Naive B cell (primary cell): ENCODE measurements around the gene DNAJC7. TPM values are rescaled to one million over a fixed set of nuclear protein-coding genes. Genes with fewer than 3 reads are reported as not detected.
"Not testable (repeated sequence)": the region's sequence is repeated elsewhere in the genome, so short reads cannot be mapped to it uniquely, and the experiment has no call there.

Experiments
- ATAC-seq, 2 donors: fragments of 150-1000 bp; cut with Tn5 transposase; 2 replicates each; pipeline ENCODE4 v1.10.0; 2021; ENCODE audit warnings: low read depth in 2 of 2, mild to moderate bottlenecking in 2 of 2, moderate library complexity in 2 of 2
- DNase-seq: peaks from one replicate; pipeline ENCODE4 v3.0.0; 2022
- H3K27ac Mint-ChIP-seq, 6 donors: one replicate each; pipeline ENCODE4 v1.8.0; 2020 to 2022; ENCODE audit warnings: mild to moderate bottlenecking in 6 of 6, mixed read lengths in 6 of 6, moderate library complexity in 5 of 6, inconsistent platforms in 2 of 6
- H3K27me3 Mint-ChIP-seq, 3 donors: one replicate each; pipeline ENCODE4 v1.8.0; 2021 to 2022; ENCODE audit warnings: mixed read lengths in 3 of 3, mild to moderate bottlenecking in 1 of 3
- H3K36me3 Mint-ChIP-seq, 2 donors: one replicate each; pipeline ENCODE4 v1.8.0; 2020 to 2022; ENCODE audit warnings: mixed read lengths in 2 of 2, inconsistent platforms in 1 of 2, mild to moderate bottlenecking in 1 of 2
- H3K4me1 Mint-ChIP-seq, 3 donors: one replicate each; pipeline ENCODE4 v1.8.0; 2020 to 2022; ENCODE audit warnings: mixed read lengths in 3 of 3, inconsistent platforms in 1 of 3, mild to moderate bottlenecking in 1 of 3, moderate library complexity in 1 of 3
- H3K4me3 Mint-ChIP-seq, 8 donors: one replicate each; pipeline ENCODE4 v1.8.0; 2020 to 2022; ENCODE audit warnings: mild to moderate bottlenecking in 8 of 8, mixed read lengths in 8 of 8, moderate library complexity in 8 of 8, inconsistent platforms in 2 of 8
- H3K9me3 Mint-ChIP-seq, 7 donors: one replicate each; pipeline ENCODE4 v1.8.0; 2020 to 2022; ENCODE audit warnings: mixed read lengths in 7 of 7, mild to moderate bottlenecking in 5 of 7, inconsistent platforms in 2 of 7, moderate library complexity in 1 of 7
- polyA plus RNA-seq, 6 donors: library from polyadenylated mRNA; unstranded; fragments of 300-500 nt; fragmentation: Illumina TruSeq; gene quantifications; one replicate each; pipeline ENCODE4 v1.2.3, GENCODE V29; 2021; ENCODE audit warnings: low read depth in 6 of 6

Gene DNAJC7
- polyA plus RNA-seq, 6 donors from 2014 or later, result 33.4 to 98.0 (median 77.4) TPM

DNA sequence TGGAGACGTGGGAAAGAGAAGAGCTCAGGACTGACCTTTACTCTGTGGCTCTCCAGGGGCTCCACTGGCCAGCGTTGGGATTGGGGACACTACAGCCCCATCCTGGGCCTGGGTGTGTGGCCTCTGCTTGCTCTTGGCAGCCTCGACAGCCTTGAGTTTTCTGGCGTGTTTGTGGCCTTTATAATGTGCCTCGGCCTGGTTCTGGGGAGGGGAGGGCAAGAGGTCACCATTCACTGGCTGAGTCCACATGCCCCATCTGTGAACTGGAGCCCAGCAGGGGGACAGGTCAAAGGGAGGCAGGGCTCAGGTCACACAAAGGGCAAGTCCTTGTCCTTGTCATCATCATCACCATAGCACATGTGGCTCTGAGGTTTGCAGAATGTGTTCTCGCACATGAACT, 14.3 kb upstream of the DNAJC7 start:
- Mint-ChIP-seq H3K27ac (no peak overlapping the region), H3K4me1 (peaks cover 0 to 6% (median 0%) of the 10 kb centered on the region in 3 donors), H3K27me3 (no peaks in the 10 kb centered on the region), H3K4me3 (no peak overlapping the region), H3K9me3 (no peaks in the 10 kb centered on the region), H3K36me3 (no peaks in the 10 kb centered on the region)
- ATAC-seq (no peak), DNase-seq (no peak)

- Mint-ChIP-seq H3K36me3 (peaks cover 0 to 8% of the 10 kb centered on the region in 2 donors), H3K4me3 (no peak overlapping the region), H3K27ac (peak overlapping the region in 2 of 6 donors; percentile 72 to 86), H3K27me3 (no peaks in the 10 kb centered on the region), H3K4me1 (peaks cover 13 to 16% (median 15%) of the 10 kb centered on the region in 3 donors), H3K9me3 (no peaks in the 10 kb centered on the region)
- DNase-seq (no peak), ATAC-seq (no peak)
These were observed 11.5 kb upstream of the DNAJC7 start for GRCh38 chr17:42028791-42029127.

- Mint-ChIP-seq H3K27ac (peak overlapping the region in 1 of 6 donors; percentile 72), H3K9me3 (no peaks in the 10 kb centered on the region)
These were observed 10.9 kb upstream of the DNAJC7 start for GRCh38 chr17:42027961-42028790.

GRCh38 chr17:42027590-42027889, 10.3 kb upstream of the DNAJC7 start:
- no peak overlapping the region for H3K4me3 Mint-ChIP-seq
- no peaks in the 10 kb centered on the region for H3K9me3 Mint-ChIP-seq
- no peaks in the 10 kb centered on the region for H3K27me3 Mint-ChIP-seq
- peaks cover 13 to 18% (median 16%) of the 10 kb centered on the region in 3 donors for H3K4me1 Mint-ChIP-seq
- ATAC-seq (no peak), DNase-seq (no peak)
- peaks cover 0 to 8% of the 10 kb centered on the region in 2 donors for H3K36me3 Mint-ChIP-seq
- H3K27ac Mint-ChIP-seq, result no peak overlapping the region

More at GRCh38 chr17:42027961-42028790, 10.9 kb upstream of the DNAJC7 start:
- no peak for DNase-seq
- no peaks in the 10 kb centered on the region for H3K27me3 Mint-ChIP-seq
- peaks cover 0 to 8% of the 10 kb centered on the region in 2 donors for H3K36me3 Mint-ChIP-seq
- ATAC-seq, result no peak
- peaks cover 13 to 18% (median 16%) of the 10 kb centered on the region in 3 donors for H3K4me1 Mint-ChIP-seq
- no peak overlapping the region for H3K4me3 Mint-ChIP-seq

DNA sequence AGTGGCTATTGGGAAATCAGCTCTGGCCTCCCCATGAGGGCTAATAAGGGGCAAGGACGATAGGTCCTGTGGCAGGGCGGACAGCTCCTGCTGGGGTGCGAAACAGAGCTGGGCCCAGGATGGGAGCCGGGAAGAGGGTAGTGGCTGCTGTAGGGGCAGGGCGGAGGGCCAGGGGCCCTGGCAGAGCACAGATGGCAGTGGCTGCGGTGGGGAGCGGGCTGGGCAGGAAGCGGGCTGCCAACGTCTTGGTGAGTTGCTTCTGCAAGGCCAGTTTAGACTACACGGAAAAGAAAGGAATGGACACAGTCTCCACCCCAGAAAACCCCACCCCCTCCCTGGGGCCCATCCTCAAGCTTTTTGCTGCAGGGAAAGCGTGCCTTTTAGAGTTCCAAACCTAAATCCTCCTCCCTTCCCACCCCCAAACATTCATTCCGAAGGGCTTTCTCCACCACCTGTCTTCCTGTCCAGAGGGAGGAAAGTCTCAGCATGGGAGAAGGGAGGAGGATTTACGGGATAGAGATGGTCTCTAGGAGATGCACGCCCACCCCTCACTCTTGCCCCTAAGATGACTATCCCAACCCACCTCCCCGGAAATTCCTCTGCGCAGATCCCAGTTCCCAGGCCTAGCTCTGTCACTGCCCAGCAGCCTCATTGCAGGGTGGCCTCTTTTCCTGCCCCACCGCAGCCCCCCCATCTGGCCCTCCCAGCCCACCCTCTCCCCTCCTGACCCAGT, 9.8 kb upstream of the DNAJC7 start:
- Mint-ChIP-seq H3K9me3 (no peaks in the 10 kb centered on the region), H3K4me3 (no peak overlapping the region), H3K27me3 (no peaks in the 10 kb centered on the region), H3K36me3 (peaks cover 0 to 8% of the 10 kb centered on the region in 2 donors), H3K27ac (no peak overlapping the region), H3K4me1 (peaks cover 17 to 22% (median 19%) of the 10 kb centered on the region in 3 donors)
- DNase-seq, result no peak
- no peak for ATAC-seq

- H3K4me3 Mint-ChIP-seq, result no peak overlapping the region
- DNase-seq, result no peak
- no peaks in the 10 kb centered on the region for H3K27me3 Mint-ChIP-seq
- peak overlapping the region in 2 of 6 donors; percentile 57 to 82 for H3K27ac Mint-ChIP-seq
- H3K36me3 Mint-ChIP-seq, result peaks cover 0 to 8% of the 10 kb centered on the region in 2 donors
- peaks cover 24 to 30% (median 24%) of the 10 kb centered on the region in 3 donors for H3K4me1 Mint-ChIP-seq
- no peaks in the 10 kb centered on the region for H3K9me3 Mint-ChIP-seq
- ATAC-seq, result no peak
These were observed 8.7 kb upstream of the DNAJC7 start for GRCh38 chr17:42025936-42026335.

GRCh38 chr17:42025191-42025579, 7.9 kb upstream of the DNAJC7 start:
- Mint-ChIP-seq H3K9me3 (no peaks in the 10 kb centered on the region), H3K27ac (peak overlapping the region in 3 of 6 donors; percentile 29 to 88 (median 82)), H3K27me3 (no peaks in the 10 kb centered on the region), H3K4me3 (peak overlapping the region in 2 of 8 donors; percentile 60 to 83), H3K36me3 (peaks cover 0 to 8% of the 10 kb centered on the region in 2 donors), H3K4me1 (peaks cover 28 to 37% (median 31%) of the 10 kb centered on the region in 3 donors)
- ATAC-seq (peak; percentile 13 to 17), DNase-seq (no peak)

DNA sequence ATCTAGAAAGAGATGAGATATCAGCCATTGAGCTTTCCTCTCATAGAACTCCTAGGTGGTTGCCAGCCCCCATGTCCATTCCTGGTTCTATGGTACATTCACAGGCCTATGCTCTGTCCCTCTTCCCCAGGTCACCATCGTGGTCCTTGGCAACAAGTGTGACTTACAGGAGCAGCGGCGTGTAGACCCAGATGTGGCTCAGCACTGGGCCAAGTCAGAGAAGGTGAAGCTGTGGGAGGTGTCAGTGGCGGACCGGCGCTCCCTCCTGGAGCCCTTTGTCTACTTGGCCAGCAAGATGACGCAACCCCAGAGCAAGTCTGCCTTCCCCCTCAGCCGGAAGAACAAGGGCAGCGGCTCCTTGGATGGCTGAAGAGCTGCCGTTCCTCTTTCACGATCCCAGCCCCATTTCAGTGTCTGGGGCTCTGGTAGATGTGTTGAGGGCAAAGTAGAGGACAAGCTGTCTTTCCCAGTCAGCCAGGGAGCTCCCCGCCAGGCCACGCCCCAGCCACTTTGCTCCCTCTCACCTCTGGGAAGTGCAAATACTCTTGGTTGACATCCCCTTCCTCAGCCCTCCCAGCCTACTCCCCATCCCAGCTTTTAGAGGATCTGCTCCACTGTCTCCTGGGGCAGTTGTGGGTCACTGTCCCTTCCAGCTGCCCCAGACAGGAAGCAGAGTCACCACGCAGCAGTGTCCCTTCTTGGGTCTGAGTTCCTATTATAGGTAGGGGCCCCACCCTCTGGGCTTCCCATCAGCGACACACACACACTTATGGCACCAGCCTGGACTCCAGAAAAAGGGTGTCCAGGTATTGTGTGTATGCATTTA, 6.5 kb upstream of the DNAJC7 start:
- H3K27me3 Mint-ChIP-seq, result no peaks in the 10 kb centered on the region
- peaks cover 36 to 49% (median 43%) of the 10 kb centered on the region in 3 donors for H3K4me1 Mint-ChIP-seq
- H3K36me3 Mint-ChIP-seq, result peaks cover 0 to 8% of the 10 kb centered on the region in 2 donors
- H3K9me3 Mint-ChIP-seq, result peaks cover 0 to 1% (median 0%) of the 10 kb centered on the region in 7 donors
- no peak for ATAC-seq
- DNase-seq, result no peak
- H3K4me3 Mint-ChIP-seq, result peak overlapping the region in 2 of 8 donors; percentile 30 to 65
- H3K27ac Mint-ChIP-seq, result peak overlapping the region in 2 of 6 donors; percentile 50 to 82

GRCh38 chr17:42020845-42021244, 3.6 kb upstream of the DNAJC7 start:
- peak overlapping the region; percentile 51 to 91 (median 84) for H3K27ac Mint-ChIP-seq

DNA sequence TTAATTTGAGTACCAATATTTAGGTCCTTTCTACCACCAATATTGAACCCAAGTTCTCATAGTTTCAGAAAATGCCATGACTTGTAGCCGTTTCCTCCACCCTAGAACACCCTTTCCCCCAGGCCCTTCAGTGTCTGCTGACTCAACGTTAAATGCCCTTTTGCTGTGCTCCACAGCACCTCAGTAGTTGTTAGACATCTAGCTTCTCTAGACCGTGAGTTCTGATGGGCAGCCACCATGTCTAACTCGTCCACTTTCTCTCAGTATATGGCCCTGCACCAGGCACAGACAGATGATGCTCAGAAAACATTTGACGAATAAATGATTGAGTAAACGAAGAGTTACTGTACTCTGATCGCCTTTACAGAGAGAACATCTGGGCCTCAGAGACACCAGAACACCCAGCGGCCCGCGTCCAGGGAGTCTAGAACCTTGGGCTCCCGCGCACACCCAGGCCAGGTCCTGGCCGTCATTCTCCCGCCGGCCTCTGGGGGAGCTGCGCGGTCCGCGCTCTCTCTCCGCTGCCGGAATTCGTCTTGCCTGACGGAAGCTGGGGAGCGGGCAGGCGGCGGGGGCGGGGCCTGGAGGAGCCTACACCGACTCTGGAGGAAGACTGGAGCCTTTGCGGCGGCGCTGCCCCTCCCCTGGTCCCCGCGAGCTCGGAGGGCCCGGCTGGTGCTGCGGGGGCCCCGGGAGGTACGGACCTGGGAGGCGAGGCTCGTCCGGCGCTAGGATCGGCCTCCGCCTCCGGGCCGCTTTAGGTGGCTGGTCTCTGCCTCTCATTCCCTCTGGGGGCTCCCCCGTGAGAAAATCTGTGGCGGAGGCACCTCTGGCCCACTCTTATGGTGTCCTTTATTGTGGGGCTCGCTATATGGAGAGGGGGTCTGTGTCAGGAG, 2.5 kb upstream of the DNAJC7 start, which contains the start of gene NKIRAS2:
NKIRAS2 (plus strand) TSS at position 582 of the 896 bp plus-strand sequence. CDS start 1,488 bp downstream, outside the sequence.
- peaks cover 0 to 1% (median 0%) of the 10 kb centered on the region in 7 donors for H3K9me3 Mint-ChIP-seq
- H3K27me3 Mint-ChIP-seq, result no peaks in the 10 kb centered on the region
- H3K36me3 Mint-ChIP-seq, result peaks cover 0 to 15% of the 10 kb centered on the region in 2 donors
- H3K4me3 Mint-ChIP-seq, result peak within 1 kb of the TSS; percentile 91 to 100 (median 98)
- H3K4me1 Mint-ChIP-seq, result peaks cover 47 to 80% (median 70%) of the 10 kb centered on the region in 3 donors
- peak; percentile 91 for DNase-seq
- peak; percentile 66 for ATAC-seq
- peak within 1 kb of the TSS; percentile 63 to 94 (median 88) for H3K27ac Mint-ChIP-seq

More at GRCh38 chr17:42020845-42021244, 3.6 kb upstream of the DNAJC7 start:
- Mint-ChIP-seq H3K36me3 (peaks cover 0 to 20% of the 10 kb centered on the region in 2 donors), H3K4me3 (peak overlapping the region; percentile 85 to 100 (median 94)), H3K4me1 (peaks cover 47 to 74% (median 64%) of the 10 kb centered on the region in 3 donors)
- ATAC-seq, H3K9me3 Mint-ChIP-seq, DNase-seq, H3K27me3 Mint-ChIP-seq: not testable (repeated sequence)

- Mint-ChIP-seq H3K27ac (peak overlapping the region in 2 of 6 donors; percentile 72 to 74), H3K36me3 (peaks cover 0 to 12% of the 10 kb centered on the region in 2 donors), H3K9me3 (peaks cover 0 to 1% (median 0%) of the 10 kb centered on the region in 7 donors), H3K27me3 (no peaks in the 10 kb centered on the region), H3K4me1 (peaks cover 45 to 77% (median 62%) of the 10 kb centered on the region in 3 donors), H3K4me3 (peak overlapping the region; percentile 15 to 100 (median 98))
- ATAC-seq, result no peak
- DNase-seq, result no peak
These were observed 1.7 kb upstream of the DNAJC7 start for GRCh38 chr17:42018988-42019387.

DNA sequence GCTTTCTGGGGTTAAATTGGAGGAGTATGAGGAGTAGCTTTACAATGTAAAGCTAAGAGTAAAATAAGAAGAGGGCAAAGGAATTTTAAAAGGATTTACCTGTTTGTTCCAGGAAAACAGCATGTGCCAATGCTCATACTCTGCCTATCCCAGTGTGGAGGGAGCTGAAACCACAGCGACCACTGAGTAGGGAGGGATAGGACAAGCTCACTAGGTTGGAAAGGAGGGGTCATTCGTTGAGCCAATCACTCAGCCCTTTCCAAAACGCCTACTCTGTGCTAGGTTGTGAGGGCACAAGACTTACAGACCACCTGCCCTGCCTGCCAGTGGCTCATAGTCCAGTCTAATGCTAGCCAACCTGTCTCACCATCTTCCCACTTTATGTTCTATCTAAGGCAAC, 1.1 kb upstream of the DNAJC7 start:
- Mint-ChIP-seq H3K36me3 (peaks cover 0 to 12% of the 10 kb centered on the region in 2 donors), H3K4me1 (peaks cover 47 to 78% (median 65%) of the 10 kb centered on the region in 3 donors), H3K9me3 (peaks cover 0 to 1% (median 0%) of the 10 kb centered on the region in 7 donors), H3K27me3 (no peaks in the 10 kb centered on the region), H3K4me3 (peak overlapping the region; percentile 92 to 100 (median 98)), H3K27ac (peak overlapping the region in 2 of 6 donors; percentile 42 to 97)
- DNase-seq, result no peak
- no peak for ATAC-seq
